Ascending aorta (tissue), 2 donors: ENCODE data around the gene CALML3. TPM values are rescaled to one million over a fixed set of nuclear protein-coding genes. Genes with fewer than 3 reads are reported as not detected.

Experiments
- DNase-seq, 2 donors: peaks; one replicate each; pipeline ENCODE4 v3.0.0-alpha.2; 2019; ENCODE audit warnings: low spot score in 2 of 2
- H3K27ac ChIP-seq, 2 donors: fragments of 200-600 bp; sonication (generic); one replicate each; pipeline ENCODE4 v1.5.1; 2016 to 2017; ENCODE audit warnings: mild to moderate bottlenecking in 1 of 2
- H3K27me3 ChIP-seq: fragments of 200-600 bp; sonication (generic); one replicate; pipeline ENCODE4 v1.5.1; 2017
- H3K36me3 ChIP-seq, 2 donors: fragments of 200-600 bp; sonication (generic); one replicate each; pipeline ENCODE4 v1.5.1; 2016
- H3K4me1 ChIP-seq, 2 donors: fragments of 200-600 bp; sonication (generic); one replicate each; pipeline ENCODE4 v1.5.1; 2016 to 2017; ENCODE audit warnings: mild to moderate bottlenecking in 1 of 2
- H3K4me3 ChIP-seq, 2 donors: fragments of 200-600 bp; sonication (generic); one replicate each; pipeline ENCODE4 v1.5.1; 2016 to 2017; ENCODE audit warnings: mild to moderate bottlenecking in 1 of 2
- H3K9me3 ChIP-seq, 2 donors: fragments of 200-600 bp; sonication (generic); one replicate each; pipeline ENCODE4 v1.5.1; 2016
- intact Hi-C: fragments of 100-400 bp; cut with DNase I; formaldehyde crosslinking; loops from one replicate; pipeline ENCODE4 v1.15.1; 2023
- total RNA-seq: library from RNA; depleted of rRNA; stranded (reverse); fragments of >200 nt; gene quantifications from one replicate; pipeline ENCODE4 v1.1.0, GENCODE V29; 2016
- TF ChIP-seq, protein P1 (sequence below), 3 experiments: fragments of 200-600 bp in 2 of 3; fragments of 450-650 bp in 1 of 3; sonication (generic) in 2 of 3; IDR thresholded peaks; one replicate each; pipeline ENCODE4 v1.5.1; 2016 to 2019; ENCODE audit warnings: antibody characterized with exemption in 3 of 3, mild to moderate bottlenecking in 1 of 3, moderate library complexity in 1 of 3

The CALML3 gene
- total RNA-seq, 1 donor from 2014 or later, result not detected

DNA sequence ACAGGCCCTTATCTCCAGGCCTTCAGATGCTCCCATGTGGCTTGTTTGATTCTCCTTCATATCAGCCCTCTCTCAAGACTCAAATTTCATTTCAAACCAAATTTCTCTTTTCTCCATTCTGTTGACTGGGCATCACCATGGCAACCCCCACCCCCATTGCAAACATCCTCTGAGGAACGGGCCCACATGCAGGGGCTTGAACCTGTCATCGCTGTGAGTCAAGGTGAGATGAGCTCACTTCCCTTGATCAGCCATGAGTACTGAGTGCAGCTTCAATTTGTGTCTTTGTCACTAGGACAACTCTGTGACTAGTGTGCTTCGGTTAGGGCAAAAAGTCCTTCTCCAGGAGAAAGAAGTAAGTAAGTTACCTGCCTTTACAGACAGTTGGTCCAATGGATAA lies 41.9 kb downstream of the CALML3 start:
- Histone ChIP-seq H3K27ac (no peak overlapping the region), H3K4me3 (no peak overlapping the region), H3K36me3 (no peaks in the 10 kb centered on the region), H3K9me3 (no peaks in the 10 kb centered on the region), H3K27me3 (no peaks in the 10 kb centered on the region), H3K4me1 (peaks cover 11% of the 10 kb centered on the region in 2 donors)
- DNase-seq, result no peak
- TF ChIP-seq, protein P1, sequence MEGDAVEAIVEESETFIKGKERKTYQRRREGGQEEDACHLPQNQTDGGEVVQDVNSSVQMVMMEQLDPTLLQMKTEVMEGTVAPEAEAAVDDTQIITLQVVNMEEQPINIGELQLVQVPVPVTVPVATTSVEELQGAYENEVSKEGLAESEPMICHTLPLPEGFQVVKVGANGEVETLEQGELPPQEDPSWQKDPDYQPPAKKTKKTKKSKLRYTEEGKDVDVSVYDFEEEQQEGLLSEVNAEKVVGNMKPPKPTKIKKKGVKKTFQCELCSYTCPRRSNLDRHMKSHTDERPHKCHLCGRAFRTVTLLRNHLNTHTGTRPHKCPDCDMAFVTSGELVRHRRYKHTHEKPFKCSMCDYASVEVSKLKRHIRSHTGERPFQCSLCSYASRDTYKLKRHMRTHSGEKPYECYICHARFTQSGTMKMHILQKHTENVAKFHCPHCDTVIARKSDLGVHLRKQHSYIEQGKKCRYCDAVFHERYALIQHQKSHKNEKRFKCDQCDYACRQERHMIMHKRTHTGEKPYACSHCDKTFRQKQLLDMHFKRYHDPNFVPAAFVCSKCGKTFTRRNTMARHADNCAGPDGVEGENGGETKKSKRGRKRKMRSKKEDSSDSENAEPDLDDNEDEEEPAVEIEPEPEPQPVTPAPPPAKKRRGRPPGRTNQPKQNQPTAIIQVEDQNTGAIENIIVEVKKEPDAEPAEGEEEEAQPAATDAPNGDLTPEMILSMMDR (IDR thresholded peaks at IDR 0.05), result no peak
- intact Hi-C loops, result no loop called here

DNA sequence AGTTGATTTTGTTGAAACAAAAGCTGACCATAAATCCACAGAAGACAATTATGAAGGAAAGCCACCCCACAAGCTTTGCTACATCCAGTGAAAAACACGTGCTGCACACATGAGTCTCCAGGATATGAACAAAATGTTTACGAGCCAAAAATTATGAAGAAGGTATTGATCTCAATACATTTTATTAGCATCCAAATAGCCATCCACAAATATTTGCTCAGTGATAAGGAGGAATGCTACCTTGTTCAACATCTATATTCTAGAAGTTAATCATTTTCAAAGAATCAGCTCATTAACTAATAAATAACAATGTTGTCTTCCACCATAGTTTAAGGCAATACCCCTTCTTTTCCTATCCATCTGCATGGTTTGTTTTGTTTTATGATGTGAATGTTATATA lies 42.7 kb downstream of the CALML3 start:
- no peak overlapping the region for H3K4me3 ChIP-seq
- no peak overlapping the region for H3K27ac ChIP-seq
- peaks cover 11 to 14% of the 10 kb centered on the region in 2 donors for H3K4me1 ChIP-seq
- DNase-seq, result no peak
- H3K27me3 ChIP-seq, result no peaks in the 10 kb centered on the region
- TF ChIP-seq, protein P1 (IDR thresholded peaks at IDR 0.05), result no peak
- no peaks in the 10 kb centered on the region for H3K36me3 ChIP-seq
- no peaks in the 10 kb centered on the region for H3K9me3 ChIP-seq
- intact Hi-C loops, result no loop called here

DNA sequence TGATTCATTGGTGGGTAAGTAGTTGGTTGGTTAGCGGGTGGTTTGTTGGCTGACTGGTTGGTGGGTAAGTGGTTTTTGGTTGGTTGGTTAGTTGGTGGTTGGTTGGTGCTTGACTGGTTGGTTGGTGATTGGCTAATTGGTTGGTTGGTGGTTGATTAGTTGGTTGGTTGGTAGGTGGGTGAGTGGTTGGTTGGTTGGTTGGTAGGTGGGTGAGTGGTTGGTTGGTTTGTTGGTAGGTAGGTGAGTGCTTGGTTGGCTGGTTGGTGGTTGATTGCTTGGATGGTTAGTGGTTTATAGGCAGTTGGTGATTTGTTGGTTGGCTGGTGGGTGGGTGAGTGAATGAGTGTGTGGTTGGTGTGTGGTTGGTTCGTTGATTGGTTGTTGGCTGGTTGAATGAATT lies 44.2 kb downstream of the CALML3 start:
- no peak overlapping the region for H3K4me3 ChIP-seq
- H3K27me3 ChIP-seq, result no peaks in the 10 kb centered on the region
- intact Hi-C loops, result no loop called here
- H3K4me1 ChIP-seq, result peaks cover 4 to 6% of the 10 kb centered on the region in 2 donors
- TF ChIP-seq, protein P1 (IDR thresholded peaks at IDR 0.05), result no peak
- no peak for DNase-seq
- no peaks in the 10 kb centered on the region for H3K36me3 ChIP-seq
- no peaks in the 10 kb centered on the region for H3K9me3 ChIP-seq
- H3K27ac ChIP-seq, result no peak overlapping the region

DNA sequence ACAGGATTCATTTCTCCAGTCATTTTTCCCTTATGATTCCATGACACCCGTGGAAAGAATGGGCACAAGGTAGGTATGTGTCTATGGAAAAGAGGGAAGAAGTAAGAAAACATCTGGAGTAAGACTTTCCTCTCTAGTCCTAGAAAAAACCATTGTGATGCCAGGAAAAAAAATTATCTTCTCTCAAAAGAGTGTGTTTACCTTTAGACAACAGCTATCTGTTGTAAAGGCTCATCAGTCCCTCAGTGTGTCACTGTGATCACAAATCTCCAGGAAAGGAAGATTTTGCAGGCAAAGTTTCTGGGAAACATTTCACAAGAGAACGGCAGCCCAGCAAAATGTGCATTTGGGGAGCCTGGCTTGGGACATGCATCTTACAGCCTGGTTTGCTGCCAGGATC lies 44.8 kb downstream of the CALML3 start:
- H3K9me3 ChIP-seq, result no peaks in the 10 kb centered on the region
- H3K27me3 ChIP-seq, result no peaks in the 10 kb centered on the region
- H3K4me1 ChIP-seq, result peaks cover 0 to 4% of the 10 kb centered on the region in 2 donors
- H3K4me3 ChIP-seq, result no peak overlapping the region
- H3K36me3 ChIP-seq, result no peaks in the 10 kb centered on the region
- H3K27ac ChIP-seq, result no peak overlapping the region
- DNase-seq, result no peak
- TF ChIP-seq, protein P1 (IDR thresholded peaks at IDR 0.05), result no peak
- intact Hi-C loops, result no loop called here

DNA sequence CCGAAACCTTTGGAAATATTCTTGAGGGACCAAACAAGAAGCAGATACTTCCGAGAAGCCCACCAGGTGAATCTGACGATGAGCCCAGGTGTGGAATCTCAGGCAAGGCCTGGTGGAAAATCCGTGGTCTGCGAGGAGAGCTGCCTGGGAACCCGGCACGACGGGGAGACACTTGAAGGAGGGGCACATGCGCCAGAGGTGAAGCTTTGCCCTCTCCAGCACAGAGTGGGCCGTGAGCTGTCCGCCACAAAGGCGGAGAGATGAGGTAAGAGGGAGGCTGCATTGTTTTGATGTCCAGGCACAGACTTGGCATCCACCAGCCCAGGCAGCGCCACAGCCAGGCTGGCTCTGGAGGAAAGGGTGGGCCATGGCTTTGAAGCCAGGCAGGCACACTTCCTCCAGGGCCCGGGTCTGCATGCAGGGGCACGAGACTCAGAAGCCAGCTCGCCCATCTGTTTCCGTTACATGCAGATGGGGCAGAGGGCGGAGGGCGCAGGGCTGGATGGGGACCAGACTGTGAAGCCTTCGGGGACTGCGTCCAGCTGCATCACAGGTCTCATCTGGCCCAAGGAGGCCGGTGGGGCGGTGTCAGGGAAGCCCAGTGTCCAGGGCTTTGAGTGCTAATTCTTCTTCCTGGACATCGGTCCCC lies 45.4 kb downstream of the CALML3 start:
- Histone ChIP-seq H3K27me3 (no peaks in the 10 kb centered on the region), H3K4me3 (no peak overlapping the region), H3K9me3 (no peaks in the 10 kb centered on the region), H3K36me3 (no peaks in the 10 kb centered on the region), H3K27ac (no peak overlapping the region), H3K4me1 (peaks cover 0 to 5% of the 10 kb centered on the region in 2 donors)
- DNase-seq, result no peak
- TF ChIP-seq, protein P1 (IDR thresholded peaks at IDR 0.05), result no peak
- intact Hi-C loops, result no loop called here
